LNCAP (cell line): ENCODE results near the gene FBLN5.

Source experiments
- CTCF ChIP-seq: fragments of 450-650 bp; IDR thresholded peaks from 2 replicates; pipeline ENCODE4 v1.5.1; 2017; ENCODE audit warnings: mild to moderate bottlenecking

The FBLN5 gene

GRCh38 chr14:91854327-91854934, 93.1 kb downstream of the FBLN5 start:
- no peak for TF ChIP-seq CTCF

GRCh38 chr14:91851563-91851962, 95.9 kb downstream of the FBLN5 start:
- TF ChIP-seq CTCF, result no peak

GRCh38 chr14:91848504-91849001, 98.9 kb downstream of the FBLN5 start:
- TF ChIP-seq CTCF, result no peak

GRCh38 chr14:91847693-91848092, 99.8 kb downstream of the FBLN5 start:
- TF ChIP-seq CTCF, result no peak

- TF ChIP-seq CTCF, result no peak
Observed at GRCh38 chr14:91845652-91846051, 101.8 kb downstream of the FBLN5 start.

GRCh38 chr14:91844029-91844428, 103.5 kb downstream of the FBLN5 start:
- TF ChIP-seq CTCF, result no peak

GRCh38 chr14:91843437-91843836, 104.1 kb downstream of the FBLN5 start:
- TF ChIP-seq CTCF, result no peak

- no peak for TF ChIP-seq CTCF
Observed at GRCh38 chr14:91841065-91841464, 106.4 kb downstream of the FBLN5 start.
